ENCODE results near the gene ARHGAP28. TPM values are rescaled to one million over a fixed set of nuclear protein-coding genes. Genes with fewer than 3 reads are reported as not detected.

Gene ARHGAP28
- total and polyA plus RNA-seq, 2 experiments from 2014 or later: 0.20 TPM; not detected in 1

GRCh38 chr18:6748241-6748640, 18.7 kb downstream of the ARHGAP28 start:
- H3K79me2 ChIP-seq (ENCODE audit: insufficient read depth): no peaks in the 10 kb centered on the region
- no peaks in the 10 kb centered on the region for H3F3A ChIP-seq (ENCODE audit: insufficient read depth)
- no peak for DNase-seq
- no peak overlapping the region for H2AFZ ChIP-seq
- peaks cover 13% of the 10 kb centered on the region for H3K27me3 ChIP-seq (replicated peaks; ENCODE audit: insufficient read depth)
- in situ Hi-C loops (cut with MboI): no loop called here
- no peaks in the 10 kb centered on the region for H3K9me3 ChIP-seq (ENCODE audit: low read depth)
- H3K36me3 ChIP-seq (ENCODE audit: low read depth): no peaks in the 10 kb centered on the region
- no peak overlapping the region for H3K4me3 ChIP-seq
- TF ChIP-seq EZH2 (IDR thresholded peaks at IDR 0.05; ENCODE audit: insufficient read depth, poor library complexity, severe bottlenecking): no peak
- H3K27ac ChIP-seq: no peak overlapping the region
- H4K20me1 ChIP-seq (ENCODE audit: insufficient read depth): no peaks in the 10 kb centered on the region
- no peak overlapping the region for H3K4me2 ChIP-seq (ENCODE audit: unreplicated experiment)
- 75 to 78% methylated on average over 2 of the region's 2 CpGs for WGBS, 2 experiments (ENCODE audit: low coverage in 1 of 2, low lambda C conversion rate in 2 of 2, missing lambda C conversion rate in 2 of 2)
- no peaks in the 10 kb centered on the region for H3K9me2 ChIP-seq (ENCODE audit: insufficient read depth)
- no peak overlapping the region for H3K9ac ChIP-seq
- peaks cover 17% of the 10 kb centered on the region for H3K4me1 ChIP-seq (ENCODE audit: insufficient read depth)

- Histone ChIP-seq H3K9me2 (ENCODE audit: insufficient read depth) (no peaks in the 10 kb centered on the region), H3F3A (ENCODE audit: insufficient read depth) (no peaks in the 10 kb centered on the region), H3K4me3 (no peak overlapping the region), H3K36me3 (ENCODE audit: low read depth) (no peaks in the 10 kb centered on the region), H3K79me2 (ENCODE audit: insufficient read depth) (no peaks in the 10 kb centered on the region), H3K27me3 (replicated peaks; ENCODE audit: insufficient read depth) (peaks cover 10% of the 10 kb centered on the region; the same call in 1 of the 2 replicates), H3K4me1 (ENCODE audit: insufficient read depth) (peaks cover 17% of the 10 kb centered on the region), H4K20me1 (ENCODE audit: insufficient read depth) (no peaks in the 10 kb centered on the region), H3K27ac (no peak overlapping the region), H3K4me2 (ENCODE audit: unreplicated experiment) (no peak overlapping the region), H2AFZ (no peak overlapping the region), H3K9ac (no peak overlapping the region), H3K9me3 (ENCODE audit: low read depth) (no peaks in the 10 kb centered on the region)
- 58 to 63% methylated on average over 1 of the region's 1 CpG for WGBS, 2 experiments (ENCODE audit: low coverage in 1 of 2, low lambda C conversion rate in 2 of 2, missing lambda C conversion rate in 2 of 2)
- TF ChIP-seq EZH2phosphoT487 (IDR thresholded peaks at IDR 0.05; ENCODE audit: insufficient read depth, low read depth) (no peak), EZH2 (IDR thresholded peaks at IDR 0.05; ENCODE audit: insufficient read depth, poor library complexity, severe bottlenecking) (no peak)
- DNase-seq: no peak
- in situ Hi-C loops (cut with MboI): no loop called here
Observed at GRCh38 chr18:6750411-6750810, 20.9 kb downstream of the ARHGAP28 start.

GRCh38 chr18:6751222-6751621, 21.7 kb downstream of the ARHGAP28 start:
- Histone ChIP-seq H3K4me3 (no peak overlapping the region), H3K9me3 (ENCODE audit: low read depth) (no peaks in the 10 kb centered on the region), H3F3A (ENCODE audit: insufficient read depth) (no peaks in the 10 kb centered on the region), H3K4me1 (ENCODE audit: insufficient read depth) (peaks cover 17% of the 10 kb centered on the region), H3K9me2 (ENCODE audit: insufficient read depth) (no peaks in the 10 kb centered on the region), H4K20me1 (ENCODE audit: insufficient read depth) (no peaks in the 10 kb centered on the region), H3K79me2 (ENCODE audit: insufficient read depth) (no peaks in the 10 kb centered on the region), H3K9ac (no peak overlapping the region), H3K36me3 (ENCODE audit: low read depth) (no peaks in the 10 kb centered on the region), H3K27me3 (replicated peaks; ENCODE audit: insufficient read depth) (0 out of 2 replicates have a peak, but pooled peaks cover 12% of the 10 kb centered on the region), H3K4me2 (ENCODE audit: unreplicated experiment) (no peak overlapping the region), H3K27ac (no peak overlapping the region), H2AFZ (no peak overlapping the region)
- no peak for DNase-seq
- TF ChIP-seq EZH2 (IDR thresholded peaks at IDR 0.05; ENCODE audit: insufficient read depth, poor library complexity, severe bottlenecking) (no peak), EZH2phosphoT487 (IDR thresholded peaks at IDR 0.05; ENCODE audit: insufficient read depth, low read depth) (no peak)
- WGBS, 2 experiments (ENCODE audit: low coverage in 1 of 2, low lambda C conversion rate in 2 of 2, missing lambda C conversion rate in 2 of 2): 59 to 65% methylated on average over 2 of the region's 2 CpGs
- in situ Hi-C loops (cut with MboI): no loop called here

- Histone ChIP-seq H3K4me1 (ENCODE audit: insufficient read depth) (peaks cover 12% of the 10 kb centered on the region), H3K9me2 (ENCODE audit: insufficient read depth) (no peaks in the 10 kb centered on the region), H3K27me3 (replicated peaks; ENCODE audit: insufficient read depth) (0 out of 2 replicates have a peak, but pooled peaks cover 15% of the 10 kb centered on the region), H3K4me2 (ENCODE audit: unreplicated experiment) (peak overlapping the region; percentile 41), H3K9me3 (ENCODE audit: low read depth) (no peaks in the 10 kb centered on the region), H3K9ac (no peak overlapping the region), H3F3A (ENCODE audit: insufficient read depth) (no peaks in the 10 kb centered on the region), H4K20me1 (ENCODE audit: insufficient read depth) (no peaks in the 10 kb centered on the region), H3K36me3 (ENCODE audit: low read depth) (no peaks in the 10 kb centered on the region), H3K4me3 (no peak overlapping the region), H3K27ac (no peak overlapping the region), H3K79me2 (ENCODE audit: insufficient read depth) (no peaks in the 10 kb centered on the region), H2AFZ (no peak overlapping the region)
- DNase-seq: peak; percentile 44
- in situ Hi-C loops (cut with MboI): no loop called here
- 12% methylated on average over 6 of the region's 6 CpGs for WGBS, 2 experiments (ENCODE audit: low coverage in 1 of 2, low lambda C conversion rate in 2 of 2, missing lambda C conversion rate in 2 of 2)
- TF ChIP-seq EZH2 (IDR thresholded peaks at IDR 0.05; ENCODE audit: insufficient read depth, poor library complexity, severe bottlenecking) (no peak), EZH2phosphoT487 (IDR thresholded peaks at IDR 0.05; ENCODE audit: insufficient read depth, low read depth) (no peak)
Observed at GRCh38 chr18:6752202-6752860, 22.8 kb downstream of the ARHGAP28 start.

Data from GM23248 (cell line).